ENCODE results near the gene TNNT2.

GRCh38 chr1:201409440-201409839, 32.0 kb upstream of the TNNT2 start:
- no peak for TF ChIP-seq GATA2 (IDR thresholded peaks at IDR 0.05; ENCODE audit: low read depth, low read length)
- TF ChIP-seq GATA3 (IDR thresholded peaks at IDR 0.05; ENCODE audit: low read depth, low read length), result no peak
